IMR-90 (cell line): ENCODE measurements around the gene USP24. TPM values are rescaled to one million over a fixed set of nuclear protein-coding genes. Genes with fewer than 3 reads are reported as not detected.

Experiments used
- ATAC-seq: fragments of 200-7000 bp; cut with Tn5 transposase; 2 replicates; pipeline ENCODE4 v1.9.1; 2020; ENCODE audit warnings: low read depth, mild to moderate bottlenecking, moderate library complexity
- BruUV-seq: library from RNA; stranded (reverse); fragments of 400-500 nt; replicated peaks from 2 replicates; lab custom pipeline; 2021; lab: Mats Ljungman, UMichigan
- CTCF ChIA-PET: fragments of 300-600 bp; formaldehyde crosslinking; extraction: SDS; loops from one replicate; lab custom pipeline; 2021; ENCODE audit warnings: antibody characterized with exemption; lab: Yijun Ruan, JAX
- POLR2A ChIA-PET: fragments of 300-600 bp; sonication (Branson Sonifier 250); formaldehyde crosslinking; loops from one replicate; lab custom pipeline; 2022; ENCODE audit warnings: antibody characterized with exemption; ENCODE audit not compliant: unreplicated experiment; lab: Charles Lee
- DNase-seq: peaks from one replicate; pipeline ENCODE4 v3.0.0; 2013
- H2AFZ ChIP-seq: replicated peaks from 2 replicates; pipeline ENCODE3; 2013; ENCODE audit warnings: low read length, mild to moderate bottlenecking; ENCODE audit not compliant: poor library complexity
- H2AK5ac ChIP-seq: 2 replicates; pipeline ENCODE4 v1.6.1; 2013; ENCODE audit warnings: low read depth, low read length, inconsistent platforms
- H2AK9ac ChIP-seq: replicated peaks from 2 replicates; pipeline ENCODE3; 2013; ENCODE audit warnings: mild to moderate bottlenecking, low read depth, low read length, moderate library complexity; ENCODE audit not compliant: poor library complexity
- H2BK120ac ChIP-seq: 2 replicates; pipeline ENCODE4 v1.6.1; 2013; ENCODE audit warnings: low read depth, low read length, inconsistent platforms
- H2BK15ac ChIP-seq: 3 replicates; pipeline ENCODE4 v1.6.1; 2013; ENCODE audit warnings: low read depth, low read length, inconsistent platforms
- H2BK20ac ChIP-seq: 2 replicates; pipeline ENCODE4 v1.6.1; 2013; ENCODE audit warnings: low read depth, mild to moderate bottlenecking, inconsistent platforms, low read length, moderate library complexity
- H2BK5ac ChIP-seq: 2 replicates; pipeline ENCODE4 v1.6.1; 2013; ENCODE audit warnings: mild to moderate bottlenecking, low read depth, low read length, inconsistent platforms; ENCODE audit not compliant: poor library complexity, severe bottlenecking
- H3K14ac ChIP-seq: replicated peaks from 2 replicates; pipeline ENCODE4 v1.6.1; 2013; ENCODE audit warnings: low read depth, low read length, inconsistent platforms
- H3K18ac ChIP-seq: 2 replicates; pipeline ENCODE4 v1.6.1; 2013; ENCODE audit warnings: low read depth, low read length, control low read depth
- H3K23ac ChIP-seq: 2 replicates; pipeline ENCODE4 v1.6.1; 2013; ENCODE audit warnings: low read depth, low read length, inconsistent platforms
- H3K27ac ChIP-seq: 2 replicates; pipeline ENCODE4 v1.5.1; 2013; ENCODE audit warnings: mild to moderate bottlenecking, control low read depth, low read length; ENCODE audit not compliant: insufficient read depth
- H3K27me3 ChIP-seq: 2 replicates; pipeline ENCODE4 v1.6.1; 2013; ENCODE audit warnings: low read length; ENCODE audit not compliant: control insufficient read depth, insufficient read depth
- H3K36me3 ChIP-seq: 2 replicates; pipeline ENCODE4 v1.6.1; 2013; ENCODE audit warnings: low read length, mixed read lengths; ENCODE audit not compliant: control insufficient read depth, insufficient read depth
- H3K4ac ChIP-seq: 2 replicates; pipeline ENCODE4 v1.6.1; 2013; ENCODE audit warnings: low read depth, low read length, inconsistent platforms
- H3K4me1 ChIP-seq: 2 replicates; pipeline ENCODE4 v1.6.1; 2013; ENCODE audit warnings: low read length, mixed read lengths; ENCODE audit not compliant: control insufficient read depth, insufficient read depth
- H3K4me2 ChIP-seq: 2 replicates; pipeline ENCODE4 v1.6.1; 2013; ENCODE audit warnings: low read depth, mild to moderate bottlenecking, control low read depth, low read length, moderate library complexity
- H3K4me3 ChIP-seq: 2 replicates; pipeline ENCODE4 v1.5.1; 2013; ENCODE audit warnings: low read depth, mild to moderate bottlenecking, control low read depth, low read length, moderate library complexity; ENCODE audit not compliant: insufficient read depth
- H3K56ac ChIP-seq: 2 replicates; pipeline ENCODE4 v1.6.1; 2013; ENCODE audit warnings: low read length, inconsistent platforms; ENCODE audit not compliant: insufficient read depth; ENCODE audit errors: extremely low read depth
- H3K79me1 ChIP-seq, 2 experiments: 2 replicates each; pipeline ENCODE4 v1.6.1; 2013; ENCODE audit warnings: low read length in 2 of 2, inconsistent platforms in 1 of 2, low read depth in 1 of 2
- H3K9ac ChIP-seq: 2 replicates; pipeline ENCODE4 v1.6.1; 2013; ENCODE audit warnings: low read depth, low read length, control low read depth
- H3K9me1 ChIP-seq: 2 replicates; pipeline ENCODE4 v1.6.1; 2013; ENCODE audit warnings: low read length, inconsistent platforms; ENCODE audit not compliant: insufficient read depth
- H3K9me3 ChIP-seq: 2 replicates; pipeline ENCODE4 v1.6.1; 2013; ENCODE audit warnings: low read length; ENCODE audit not compliant: control insufficient read depth, insufficient read depth
- H4K20me1 ChIP-seq: 2 replicates; pipeline ENCODE4 v1.6.1; 2013; ENCODE audit warnings: low read length, inconsistent platforms; ENCODE audit not compliant: insufficient read depth
- H4K5ac ChIP-seq: 2 replicates; pipeline ENCODE4 v1.6.1; 2013; ENCODE audit warnings: mild to moderate bottlenecking, low read depth, low read length, control low read depth
- H4K8ac ChIP-seq, 2 experiments: 2 replicates each; pipeline ENCODE4 v1.6.1; 2013; ENCODE audit warnings: low read depth in 2 of 2, low read length in 2 of 2, control low read depth in 1 of 2, inconsistent platforms in 1 of 2
- H4K91ac ChIP-seq: 2 replicates; pipeline ENCODE4 v1.6.1; 2013; ENCODE audit warnings: low read depth, low read length, inconsistent platforms; ENCODE audit not compliant: insufficient read depth
- CEBPB ChIP-seq: IDR thresholded peaks from 2 replicates; pipeline ENCODE4 v1.6.1; 2012; ENCODE audit warnings: low read depth, low read length, improper control_type of control experiment
- RAD21 ChIP-seq: IDR thresholded peaks from 2 replicates; pipeline ENCODE4 v1.6.1; 2012; ENCODE audit warnings: low read length, improper control_type of control experiment
- WGBS, 2 experiments: methylation state at CpG; one replicate each; pipeline versions ENCODE4 v1.1.5 to v1.1.7; 2013; ENCODE audit warnings: missing lambda C conversion rate in 2 of 2; ENCODE audit not compliant: insufficient read length in 1 of 2; ENCODE audit errors: extremely low coverage in 2 of 2; 5-methylcytosine and 5-hydroxymethylcytosine counted together
- dilution Hi-C: fragments of 300-500 bp; cut with HindIII; formaldehyde crosslinking; loops from one replicate; pipeline ENCODE4 v1.14.3; 2018; ENCODE audit warnings: low sequenced_read_pairs; ENCODE audit not compliant: unreplicated experiment
- in situ Hi-C: fragments of 300-500 bp; cut with MboI; formaldehyde crosslinking; loops from 3 replicates; pipeline ENCODE4 v1.14.3; 2019; ENCODE audit warnings: low sequenced_read_pairs, inconsistent platforms, mixed read lengths
- intact Hi-C: fragments of 100-400 bp; cut with micrococcal nuclease; formaldehyde crosslinking; loops from 2 replicates; pipeline ENCODE4 v1.10.0; 2022
- polyA plus RNA-seq, 3 experiments: library from polyadenylated mRNA; depleted of rRNA; stranded (reverse); fragments of >200 nt; gene quantifications; 2 replicates each; pipeline ENCODE4 v1.2.3, GENCODE V29; 2012; ENCODE audit warnings: low replicate concordance in 1 of 3
- total RNA-seq: library from RNA; depleted of rRNA; stranded (reverse); fragments of >200 nt; gene quantifications from 2 replicates; pipeline ENCODE4 v1.2.3, GENCODE V29; 2012

Gene USP24
- total and polyA plus RNA-seq, 2 of the 4 experiments (the other 2 are of a cell fraction), result 8.4 to 36.7 TPM

- no peak overlapping the region for H2AFZ ChIP-seq
- ChIA-PET CTCF (no interaction called here), POLR2A (no interaction called here)
- no peak overlapping the region for H2BK15ac ChIP-seq
- no peak for DNase-seq
- no peaks in the 10 kb centered on the region; the same call in 1 of the 2 replicates for H3K4me1 ChIP-seq
- no peak overlapping the region for H3K4me3 ChIP-seq
- TF ChIP-seq RAD21 (no peak), CEBPB (no peak)
- H2BK120ac ChIP-seq, result no peak overlapping the region
- H3K9ac ChIP-seq, result no peak overlapping the region
- no peaks in the 10 kb centered on the region for H4K20me1 ChIP-seq
- no peak overlapping the region for H3K27ac ChIP-seq
- no peak overlapping the region for H3K4ac ChIP-seq
- H2AK9ac ChIP-seq, result no peak overlapping the region
- no TSS peak for BruUV-seq
- intact Hi-C loops (no loop called here), in situ Hi-C loops (no loop called here), dilution Hi-C loops (no loop called here)
- H3K18ac ChIP-seq, result no peak overlapping the region
- no peak overlapping the region for H3K56ac ChIP-seq
- H2BK20ac ChIP-seq, result no peak overlapping the region
- no peak overlapping the region for H2BK5ac ChIP-seq
- H4K91ac ChIP-seq, result no peak overlapping the region
- no peak overlapping the region for H2AK5ac ChIP-seq
- H3K27me3 ChIP-seq, result peaks cover 5% of the 10 kb centered on the region; the same call in 1 of the 2 replicates
- no peaks in the 10 kb centered on the region for H3K9me1 ChIP-seq
- no peak overlapping the region for H3K14ac ChIP-seq
- no peaks in the 10 kb centered on the region for H3K9me3 ChIP-seq
- H3K23ac ChIP-seq, result no peak overlapping the region
- H4K5ac ChIP-seq, result no peak overlapping the region
- H3K4me2 ChIP-seq, result no peak overlapping the region
- 83% methylated on average over 3 of the region's 7 CpGs; no CpG with 5 or more reads in 1 of the 2 experiments for WGBS, 2 experiments
- no peak for ATAC-seq
- no peaks in the 10 kb centered on the region for H3K36me3 ChIP-seq
- H4K8ac ChIP-seq, result no peak overlapping the region
- H3K79me1 ChIP-seq, result no peaks in the 10 kb centered on the region
These were observed 44.9 kb upstream of the USP24 start for GRCh38 chr1:55259911-55260609.
